22Rv1 (cell line): Measurements from ENCODE around the gene CDCA5.
A peak's percentile ranks its signal among the peaks of the same experiment; 100 is the strongest.

ENCODE experiments used
- H3K27ac ChIP-seq: fragments of 450-650 bp; 2 replicates; pipeline ENCODE4 v1.5.1; 2017
- ZFX ChIP-seq: fragments of 450-650 bp; IDR thresholded peaks from 2 replicates; pipeline ENCODE4 v1.6.1; 2017; ENCODE audit warnings: antibody characterized with exemption, borderline replicate concordance
- TF ChIP-seq, protein P1 (sequence below): fragments of 450-650 bp; IDR thresholded peaks from 2 replicates; pipeline ENCODE4 v1.5.1; 2017; ENCODE audit warnings: mild to moderate bottlenecking

CDCA5 gene

DNA sequence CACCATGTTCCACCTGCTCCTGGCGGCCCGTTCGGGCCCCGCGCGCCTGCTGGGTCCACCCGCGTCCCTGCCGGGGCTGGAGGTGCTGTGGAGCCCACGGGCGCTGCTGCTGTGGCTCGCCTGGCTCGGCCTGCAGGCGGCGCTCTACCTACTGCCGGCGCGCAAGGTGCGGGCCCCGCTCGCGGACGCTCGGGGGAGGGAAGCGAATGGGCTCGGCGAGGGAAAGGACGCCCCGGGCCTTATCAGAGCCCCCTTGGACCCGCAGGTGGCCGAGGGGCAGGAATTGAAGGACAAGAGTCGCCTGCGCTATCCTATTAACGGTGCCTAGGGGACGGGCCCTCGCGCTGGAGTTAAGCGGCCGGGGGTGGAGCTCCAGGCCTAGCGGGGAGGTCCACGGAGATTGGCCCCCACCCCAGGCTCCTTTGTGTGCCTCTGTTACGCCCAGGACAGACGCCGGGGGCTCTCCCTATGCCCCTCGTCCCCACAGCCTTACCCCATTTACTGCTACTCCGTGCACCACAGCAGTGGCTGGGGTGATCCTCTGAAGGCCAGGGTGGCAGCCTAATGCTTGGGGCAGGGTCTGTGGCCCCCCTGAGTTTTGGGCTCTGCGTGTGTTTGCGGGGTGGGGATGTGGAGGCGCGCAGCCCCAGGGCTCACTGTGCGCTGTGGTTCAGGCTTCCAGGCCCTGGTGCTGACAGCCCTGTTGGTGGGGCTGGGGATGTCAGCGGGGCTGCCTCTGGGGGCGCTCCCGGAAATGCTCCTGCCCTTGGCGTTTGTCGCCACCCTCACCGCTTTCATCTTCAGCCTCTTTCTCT is 28.9 kb upstream of the CDCA5 start:
- peak overlapping the region; percentile 99 for H3K27ac ChIP-seq
- TF ChIP-seq ZFX: no peak
- TF ChIP-seq, protein P1, sequence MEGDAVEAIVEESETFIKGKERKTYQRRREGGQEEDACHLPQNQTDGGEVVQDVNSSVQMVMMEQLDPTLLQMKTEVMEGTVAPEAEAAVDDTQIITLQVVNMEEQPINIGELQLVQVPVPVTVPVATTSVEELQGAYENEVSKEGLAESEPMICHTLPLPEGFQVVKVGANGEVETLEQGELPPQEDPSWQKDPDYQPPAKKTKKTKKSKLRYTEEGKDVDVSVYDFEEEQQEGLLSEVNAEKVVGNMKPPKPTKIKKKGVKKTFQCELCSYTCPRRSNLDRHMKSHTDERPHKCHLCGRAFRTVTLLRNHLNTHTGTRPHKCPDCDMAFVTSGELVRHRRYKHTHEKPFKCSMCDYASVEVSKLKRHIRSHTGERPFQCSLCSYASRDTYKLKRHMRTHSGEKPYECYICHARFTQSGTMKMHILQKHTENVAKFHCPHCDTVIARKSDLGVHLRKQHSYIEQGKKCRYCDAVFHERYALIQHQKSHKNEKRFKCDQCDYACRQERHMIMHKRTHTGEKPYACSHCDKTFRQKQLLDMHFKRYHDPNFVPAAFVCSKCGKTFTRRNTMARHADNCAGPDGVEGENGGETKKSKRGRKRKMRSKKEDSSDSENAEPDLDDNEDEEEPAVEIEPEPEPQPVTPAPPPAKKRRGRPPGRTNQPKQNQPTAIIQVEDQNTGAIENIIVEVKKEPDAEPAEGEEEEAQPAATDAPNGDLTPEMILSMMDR: peak; percentile 98

DNA sequence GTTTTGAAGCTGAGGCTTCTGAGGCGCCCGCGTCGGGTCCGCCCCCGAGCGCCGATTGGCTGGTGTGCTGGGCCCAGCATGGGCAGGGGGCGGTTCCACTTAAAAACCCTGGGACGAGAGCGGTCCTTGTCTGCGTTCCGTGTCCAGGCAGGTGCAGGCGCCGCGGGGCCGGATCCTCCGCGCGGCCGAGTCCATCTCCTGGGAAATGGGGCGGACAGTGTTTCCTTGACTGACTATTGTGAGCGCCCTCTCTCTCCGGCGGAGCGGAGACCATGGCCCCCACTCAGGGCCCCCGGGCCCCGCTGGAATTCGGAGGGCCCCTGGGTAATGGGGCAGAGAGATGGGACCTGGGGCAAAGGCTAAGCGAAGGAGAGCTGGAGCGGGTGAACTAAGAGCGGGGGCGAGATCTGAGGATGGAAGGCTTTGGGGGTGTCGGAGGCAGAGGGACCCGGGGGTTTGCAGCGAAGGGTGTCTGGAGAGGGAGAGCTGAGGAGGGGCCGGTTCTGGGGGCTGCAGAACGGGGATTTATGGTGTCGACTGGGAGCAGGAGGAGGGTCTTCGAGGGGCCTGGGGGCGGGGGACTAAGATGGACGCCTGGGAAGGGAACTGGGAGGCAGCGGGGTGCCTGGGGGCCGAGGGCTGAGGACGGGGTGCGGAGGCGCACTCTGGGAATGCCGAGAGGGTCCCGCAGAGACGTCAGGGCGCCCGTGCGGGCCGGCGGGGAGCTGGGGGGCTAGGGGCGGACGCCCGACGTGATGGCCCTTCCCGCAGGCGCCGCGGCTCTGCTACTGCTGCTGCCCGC is 28.1 kb upstream of the CDCA5 start, which contains the start of gene TM7SF2:
Gene TM7SF2, plus strand, starts transcription at position 129 of the 802 bp plus-strand sequence. Its CDS starts 144 bp downstream, at position 273.
- no peak for TF ChIP-seq ZFX
- TF ChIP-seq, protein P1: no peak
- H3K27ac ChIP-seq: peak within 1 kb of the TSS; percentile 99

DNA sequence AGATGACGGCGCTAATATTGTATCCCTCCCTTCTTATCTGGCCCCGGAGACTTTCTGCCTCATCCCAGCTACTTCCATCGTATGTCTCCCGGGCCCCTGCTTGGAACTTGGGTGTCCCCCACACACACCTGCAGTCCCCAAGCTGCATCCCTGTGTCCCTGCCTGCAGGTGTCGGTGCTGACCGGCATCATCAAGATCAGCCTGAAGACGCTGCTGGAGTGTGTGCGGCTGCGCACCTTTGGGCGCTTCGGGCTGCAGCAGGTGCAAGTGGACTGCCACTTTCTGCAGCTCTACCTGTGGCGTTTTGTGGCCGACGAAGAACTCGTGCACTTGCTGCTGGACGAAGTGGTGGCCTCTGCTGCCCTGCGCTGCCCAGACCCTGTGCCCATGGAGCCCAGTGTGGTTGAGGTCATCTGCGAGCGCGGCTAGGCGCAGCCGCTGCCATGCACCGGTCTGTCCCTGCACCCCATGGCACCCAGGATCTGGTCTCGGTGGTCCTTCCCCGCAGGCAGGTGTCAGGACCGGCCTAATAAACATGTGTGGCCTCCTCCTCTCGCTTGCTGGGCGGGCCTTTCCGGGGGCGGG is 27.4 kb upstream of the CDCA5 start:
- H3K27ac ChIP-seq: peak overlapping the region; percentile 99
- TF ChIP-seq, protein P1: no peak
- no peak for TF ChIP-seq ZFX

DNA sequence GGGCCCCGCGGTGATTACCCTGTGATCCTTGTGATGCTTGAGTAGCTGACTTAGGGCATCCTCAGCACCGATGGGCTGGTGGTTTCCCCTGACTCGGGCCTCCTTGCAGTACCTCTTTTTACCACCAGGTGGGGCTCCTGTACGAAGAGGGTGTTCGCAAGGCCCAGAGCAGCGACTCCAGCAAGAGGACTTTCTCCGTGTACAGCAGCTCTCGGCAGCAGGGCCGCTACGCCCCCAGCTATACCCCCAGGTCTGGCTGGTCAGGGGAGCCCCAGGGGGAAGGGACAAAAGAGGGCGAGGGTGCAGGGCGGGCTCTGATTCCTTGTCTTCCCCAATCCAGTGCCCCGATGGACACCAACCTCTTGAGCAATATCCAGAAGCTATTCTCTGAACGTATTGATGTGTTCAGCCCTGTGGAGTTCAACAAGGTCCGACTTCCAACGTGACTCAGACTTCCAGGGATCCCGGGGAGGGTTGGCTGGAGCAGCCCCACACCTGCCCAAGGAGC is 26.6 kb upstream of the CDCA5 start:
- H3K27ac ChIP-seq: peak overlapping the region; percentile 99
- no peak for TF ChIP-seq ZFX
- TF ChIP-seq, protein P1: peak; percentile 96

DNA sequence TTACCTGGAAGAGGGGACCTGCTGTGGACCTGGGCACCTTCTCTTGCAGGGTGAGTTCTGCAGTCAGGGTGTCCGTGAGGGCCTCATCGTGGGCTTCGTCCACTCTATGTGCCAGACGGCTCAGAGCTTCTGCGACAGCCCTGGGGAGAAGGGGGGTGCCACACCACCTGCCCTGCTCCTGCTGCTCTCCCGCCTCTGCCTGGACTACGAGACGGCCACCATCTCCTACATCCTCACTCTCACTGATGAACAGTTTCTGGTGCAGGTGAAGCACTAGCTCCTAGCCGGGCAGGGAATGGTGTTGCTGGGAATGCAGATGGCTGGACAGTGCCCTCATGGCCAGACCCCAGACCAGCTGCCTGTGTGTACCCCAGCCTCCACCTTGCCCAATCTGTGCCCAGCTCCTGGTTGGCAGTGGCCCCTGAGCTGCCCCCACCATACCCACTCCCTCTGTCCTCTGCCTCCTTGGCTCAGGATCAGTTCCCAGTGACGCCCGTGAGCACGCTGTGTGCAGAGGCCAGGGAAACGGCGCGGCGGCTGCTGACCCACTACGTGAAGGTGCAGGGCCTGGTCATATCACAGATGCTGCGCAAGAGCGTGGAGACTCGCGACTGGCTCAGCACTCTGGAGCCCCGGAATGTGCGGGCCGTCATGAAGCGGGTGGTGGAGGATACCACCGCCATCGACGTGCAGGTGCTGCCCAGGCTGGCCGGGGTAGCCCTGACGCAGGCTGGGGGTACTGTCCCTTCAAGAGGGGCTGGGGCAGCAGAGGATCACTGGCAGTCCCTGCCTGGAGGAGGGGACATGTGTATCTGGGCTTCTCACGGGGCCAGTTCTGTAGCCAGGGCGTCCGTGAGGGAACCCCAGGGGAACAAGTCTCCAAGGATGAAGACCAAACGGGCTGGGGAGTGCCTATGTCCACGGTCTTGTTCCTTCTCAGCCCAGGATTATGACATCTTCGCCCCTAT is 25.7 kb upstream of the CDCA5 start:
- H3K27ac ChIP-seq: peak overlapping the region; percentile 99; the same call in 1 of the 2 replicates
- TF ChIP-seq, protein P1: no peak
- no peak for TF ChIP-seq ZFX

DNA sequence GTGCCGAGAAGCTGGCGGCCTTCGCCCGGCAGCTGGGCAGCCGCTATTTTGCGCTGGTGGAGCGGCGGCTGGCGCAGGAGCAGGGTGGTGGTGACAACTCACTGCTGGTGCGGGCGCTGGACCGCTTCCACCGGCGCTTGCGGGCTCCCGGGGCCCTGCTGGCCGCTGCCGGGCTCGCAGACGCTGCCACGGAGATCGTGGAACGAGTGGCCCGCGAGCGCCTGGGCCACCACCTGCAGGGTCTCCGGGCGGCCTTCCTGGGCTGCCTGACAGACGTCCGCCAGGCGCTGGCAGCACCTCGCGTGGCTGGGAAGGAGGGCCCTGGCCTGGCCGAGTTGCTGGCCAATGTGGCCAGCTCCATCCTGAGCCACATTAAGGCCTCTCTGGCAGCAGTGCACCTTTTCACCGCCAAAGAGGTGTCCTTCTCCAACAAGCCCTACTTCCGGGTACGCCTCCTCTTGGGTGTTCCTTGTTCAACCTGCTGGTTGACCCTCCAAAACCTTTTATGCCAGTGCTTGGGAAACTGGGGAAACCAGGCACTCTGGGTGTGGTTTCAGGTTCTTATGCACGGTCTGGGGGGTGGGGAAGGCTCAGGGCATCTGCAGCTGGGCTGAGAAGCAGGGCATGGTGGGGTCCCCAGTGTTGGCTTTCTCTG is 24.8 kb upstream of the CDCA5 start:
- H3K27ac ChIP-seq: no peak overlapping the region
- no peak for TF ChIP-seq ZFX
- TF ChIP-seq, protein P1: no peak
